ENCODE results near the gene ARL15.

GRCh38 chr5:54083245-54083644 is 227.1 kb downstream of the ARL15 start:
- TF ChIP-seq TAF1 (IDR thresholded peaks at IDR 0.05; ENCODE audit: low read depth) (no peak), EP300 (IDR thresholded peaks at IDR 0.05; ENCODE audit: borderline replicate concordance) (no peak), RAD21 (IDR thresholded peaks at IDR 0.05; ENCODE audit: low read depth) (no peak), YY1 (IDR thresholded peaks at IDR 0.05; ENCODE audit: low read depth) (no peak), TCF12 (IDR thresholded peaks at IDR 0.05; ENCODE audit: low read depth) (no peak)

All from Ishikawa (cell line).